Measurements from ENCODE around the gene KANSL1. TPM values are rescaled to one million over a fixed set of nuclear protein-coding genes. Genes with fewer than 3 reads are reported as not detected.
A peak's percentile ranks its signal among the peaks of the same experiment; 100 is the strongest.

KANSL1 gene
- polyA plus RNA-seq (2012; rRNA removed), result 10.0 and 11.9 TPM in 2 replicates
- 7.2 and 9.3 TPM in 2 replicates for polyA plus RNA-seq (2012; cell fraction: cytosol; rRNA removed)
- polyA plus RNA-seq (2012; cell fraction: nucleus; rRNA removed), result 48.5 and 48.8 TPM in 2 replicates

GRCh38 chr17:46193151-46193625, at the start of gene KANSL1:
Gene KANSL1, minus strand, starts transcription at chr17:46193429. Its CDS starts 21,286 bp downstream, at chr17:46172143.
- Histone ChIP-seq H3K27me3 (ENCODE audit: insufficient read depth) (no peaks in the 10 kb centered on the region), H3K79me2 (ENCODE audit: insufficient read depth) (peaks cover 85% of the 10 kb centered on the region), H3F3A (replicated peaks; ENCODE audit: insufficient read depth) (peaks cover 20% of the 10 kb centered on the region), H3K27ac (ENCODE audit: low read depth in 2 of 2, low read length in 1 of 2) (peak within 1 kb of the TSS; percentile 94 to 97), H3K9me2 (no peaks in the 10 kb centered on the region), H3K4me2 (peak within 1 kb of the TSS; percentile 96), H3K9ac (peak within 1 kb of the TSS; percentile 95), H3K4me1 (ENCODE audit: control insufficient read depth in 1 of 2, insufficient read depth in 2 of 2, low read depth in 1 of 2, low read length in 1 of 2) (peaks cover 14% of the 10 kb centered on the region in 2 experiments; a peak in 3 of 4 replicates), H3K36me3 (replicated peaks in 1 of 2; ENCODE audit: control insufficient read depth in 1 of 2, insufficient read depth in 2 of 2, low read length in 1 of 2) (peaks cover 0 to 20% of the 10 kb centered on the region in 2 experiments), H3K4me3 (ENCODE audit: low read depth in 2 of 2, low read length in 1 of 2) (peak within 1 kb of the TSS; percentile 76 to 93), H3K9me3 (peaks cover 5% of the 10 kb centered on the region; the same call in 1 of the 2 replicates), H2AFZ (ENCODE audit: low read depth) (peak within 1 kb of the TSS; percentile 71), H4K20me1 (ENCODE audit: insufficient read depth) (peaks cover 54% of the 10 kb centered on the region)
- no peak; the same call in 1 of the 2 replicates for TF ChIP-seq NFIC (IDR thresholded peaks at IDR 0.05; ENCODE audit: borderline replicate concordance)
- TF ChIP-seq TAF1 (IDR thresholded peaks at IDR 0.05; ENCODE audit: borderline replicate concordance, low read depth, low read length), result peak; percentile 80; the same call in 1 of the 2 replicates
- TF ChIP-seq CHD2 (IDR thresholded peaks at IDR 0.05; ENCODE audit: low read length, partially characterized antibody), result peak; percentile 70
- peak; percentile 50; the same call in 1 of the 2 replicates for TF ChIP-seq MAX (IDR thresholded peaks at IDR 0.05; ENCODE audit: low read depth)
- no peak for TF ChIP-seq MEF2A (IDR thresholded peaks at IDR 0.05; ENCODE audit: borderline replicate concordance, low read depth)
- no peak for TF ChIP-seq EZH2phosphoT487 (IDR thresholded peaks at IDR 0.05; ENCODE audit: borderline replicate concordance, low read depth)
- TF ChIP-seq RCOR1 (IDR thresholded peaks at IDR 0.05; ENCODE audit: low read length), result no peak
- peak; percentile 65 for TF ChIP-seq POLR2AphosphoS5 (IDR thresholded peaks at IDR 0.05; ENCODE audit: low read depth, low read length)
- TF ChIP-seq ZBTB33 (IDR thresholded peaks at IDR 0.05; ENCODE audit: borderline replicate concordance, low read depth), result no peak
- TF ChIP-seq RAD21 (IDR thresholded peaks at IDR 0.05; ENCODE audit: low read length), result peak; percentile 60
- peak; percentile 35; the same call in 1 of the 2 replicates for TF ChIP-seq TCF12 (IDR thresholded peaks at IDR 0.05)
- no peak for TF ChIP-seq GATA2 (CRISPR knock-in tag; IDR thresholded peaks at IDR 0.05)
- peak; percentile 20 for TF ChIP-seq PBX3 (IDR thresholded peaks at IDR 0.05)
- no peak for TF ChIP-seq IRF3 (IDR thresholded peaks at IDR 0.05; ENCODE audit: low read depth, low read length)
- peak; percentile 30; the same call in 1 of the 2 replicates for TF ChIP-seq MXI1 (IDR thresholded peaks at IDR 0.05; ENCODE audit: low read depth, low read length)
- TF ChIP-seq REST (IDR thresholded peaks at IDR 0.05; ENCODE audit: low read depth, low read length), result no peak
- TF ChIP-seq, protein P1, sequence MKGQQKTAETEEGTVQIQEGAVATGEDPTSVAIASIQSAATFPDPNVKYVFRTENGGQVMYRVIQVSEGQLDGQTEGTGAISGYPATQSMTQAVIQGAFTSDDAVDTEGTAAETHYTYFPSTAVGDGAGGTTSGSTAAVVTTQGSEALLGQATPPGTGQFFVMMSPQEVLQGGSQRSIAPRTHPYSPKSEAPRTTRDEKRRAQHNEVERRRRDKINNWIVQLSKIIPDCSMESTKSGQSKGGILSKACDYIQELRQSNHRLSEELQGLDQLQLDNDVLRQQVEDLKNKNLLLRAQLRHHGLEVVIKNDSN (IDR thresholded peaks at IDR 0.05; ENCODE audit: borderline replicate concordance, low read depth), result peak; percentile 6; the same call in 1 of the 2 replicates
- TF ChIP-seq SMC3 (IDR thresholded peaks at IDR 0.05; ENCODE audit: low read depth, low read length), result peak; percentile 60
- no peak for TF ChIP-seq RFX5 (IDR thresholded peaks at IDR 0.05; ENCODE audit: low read length)
- 0 out of 2 replicates have a peak, but pooled peaks have one; percentile 16 for TF ChIP-seq FOXM1 (IDR thresholded peaks at IDR 0.05; ENCODE audit: low read depth)
- peak in 1 of 2 experiments; percentile 64; a peak in 1 of 4 replicates for TF ChIP-seq EP300 (IDR thresholded peaks at IDR 0.05; ENCODE audit: borderline replicate concordance in 1 of 2, low read depth in 1 of 2, low read length in 1 of 2)
- peak; percentile 93 for TF ChIP-seq YY1 (IDR thresholded peaks at IDR 0.05; ENCODE audit: low read depth)
- TF ChIP-seq SIN3A (IDR thresholded peaks at IDR 0.05; ENCODE audit: borderline replicate concordance, low read depth, low read length), result no peak; the same call in 1 of the 2 replicates
- TF ChIP-seq ELF1 (IDR thresholded peaks at IDR 0.05), result no peak
- POLR2A ChIA-PET, result interaction anchor here (1.0 to 1.7 kb wide), 4 partner anchors 67 to 164 kb away, joined by 3 to 8 read pairs (median 6); no protein-coding TSS in a partner anchor
- peak; percentile 99 for DNase-seq
- CTCF ChIA-PET, result interaction anchor here (0.6 to 2.3 kb wide), 71 partner anchors 9 to 1693 kb away, joined by 3 to 68 read pairs (median 6); no protein-coding TSS in a partner anchor
- WGBS (ENCODE audit: low lambda C conversion rate), result 0% methylated on average over 23 of the region's 72 CpGs
